HG02798 (cell line): Measurements from ENCODE around the gene FAT4.
A peak's percentile ranks its signal among the peaks of the same experiment; 100 is the strongest.

ENCODE experiments used
- ATAC-seq: cut with Tn5 transposase; IDR thresholded peaks from one replicate; pipeline ENCODE4 v1.9.1; 2021; ENCODE audit warnings: mild to moderate bottlenecking; ENCODE audit not compliant: unreplicated experiment, poor library complexity

Gene FAT4, protein sequence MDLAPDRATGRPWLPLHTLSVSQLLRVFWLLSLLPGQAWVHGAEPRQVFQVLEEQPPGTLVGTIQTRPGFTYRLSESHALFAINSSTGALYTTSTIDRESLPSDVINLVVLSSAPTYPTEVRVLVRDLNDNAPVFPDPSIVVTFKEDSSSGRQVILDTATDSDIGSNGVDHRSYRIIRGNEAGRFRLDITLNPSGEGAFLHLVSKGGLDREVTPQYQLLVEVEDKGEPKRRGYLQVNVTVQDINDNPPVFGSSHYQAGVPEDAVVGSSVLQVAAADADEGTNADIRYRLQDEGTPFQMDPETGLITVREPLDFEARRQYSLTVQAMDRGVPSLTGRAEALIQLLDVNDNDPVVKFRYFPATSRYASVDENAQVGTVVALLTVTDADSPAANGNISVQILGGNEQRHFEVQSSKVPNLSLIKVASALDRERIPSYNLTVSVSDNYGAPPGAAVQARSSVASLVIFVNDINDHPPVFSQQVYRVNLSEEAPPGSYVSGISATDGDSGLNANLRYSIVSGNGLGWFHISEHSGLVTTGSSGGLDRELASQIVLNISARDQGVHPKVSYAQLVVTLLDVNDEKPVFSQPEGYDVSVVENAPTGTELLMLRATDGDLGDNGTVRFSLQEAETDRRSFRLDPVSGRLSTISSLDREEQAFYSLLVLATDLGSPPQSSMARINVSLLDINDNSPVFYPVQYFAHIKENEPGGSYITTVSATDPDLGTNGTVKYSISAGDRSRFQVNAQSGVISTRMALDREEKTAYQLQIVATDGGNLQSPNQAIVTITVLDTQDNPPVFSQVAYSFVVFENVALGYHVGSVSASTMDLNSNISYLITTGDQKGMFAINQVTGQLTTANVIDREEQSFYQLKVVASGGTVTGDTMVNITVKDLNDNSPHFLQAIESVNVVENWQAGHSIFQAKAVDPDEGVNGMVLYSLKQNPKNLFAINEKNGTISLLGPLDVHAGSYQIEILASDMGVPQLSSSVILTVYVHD (N-terminal part only)

GRCh38 chr4:125314676-125315575, at the start of gene FAT4:
FAT4 (plus strand) TSS chr4:125314955; CDS start chr4:125316412, 1,457 bp downstream.
- ATAC-seq = peak; percentile 83

DNA sequence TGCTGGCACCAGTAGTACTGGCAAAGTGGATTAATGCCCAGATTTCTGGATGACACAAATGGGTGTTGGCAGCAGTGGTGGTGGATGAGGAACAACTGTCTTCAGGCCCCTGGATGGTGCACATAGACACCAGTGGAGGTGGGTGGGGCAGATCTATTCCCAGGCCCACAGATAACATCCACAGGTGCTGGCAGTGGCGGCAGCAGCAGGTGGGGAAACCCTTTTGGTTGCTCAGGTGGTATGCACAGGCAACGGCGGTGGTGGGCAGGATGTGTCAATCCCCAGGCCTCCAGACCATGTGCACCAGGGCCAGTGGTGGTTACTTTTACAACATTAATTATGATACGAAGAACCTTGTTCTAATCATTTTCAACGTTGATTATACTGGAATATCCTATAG, 48.9 kb upstream of the FAT4 start:
- ATAC-seq = no peak

DNA sequence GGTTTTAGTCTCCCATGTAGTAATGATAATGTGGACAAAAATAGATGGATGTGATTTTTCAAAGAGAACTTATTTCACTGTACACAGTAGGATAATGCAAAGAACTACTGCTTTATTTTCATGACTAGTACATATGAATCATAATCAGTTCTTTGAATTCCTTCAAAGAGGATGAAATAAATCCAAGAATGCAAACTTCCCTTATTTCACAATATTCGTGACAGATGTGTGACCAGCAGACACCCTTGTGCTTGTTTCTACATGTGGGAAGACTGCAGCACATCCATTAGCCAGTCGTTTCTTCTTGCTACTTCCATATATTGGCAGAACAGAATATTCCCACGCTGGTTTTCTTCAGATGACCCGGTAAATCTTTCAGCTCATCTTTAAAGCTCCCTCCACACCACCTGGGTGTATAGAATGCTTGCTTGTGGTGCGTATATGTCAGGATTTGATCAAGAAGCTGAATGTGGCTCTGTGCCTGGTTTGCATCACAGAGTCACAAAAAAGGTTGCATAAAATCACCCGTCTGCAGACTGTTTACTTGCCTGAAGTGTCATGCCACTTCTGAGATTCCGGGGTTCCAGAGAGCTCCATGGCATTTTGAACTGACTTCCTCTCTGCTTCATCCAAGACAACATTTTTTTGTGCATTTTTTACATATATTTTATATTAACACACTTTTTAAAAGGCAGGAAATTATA, 47.7 kb upstream of the FAT4 start:
- ATAC-seq = no peak

- ATAC-seq = no peak
Measured at GRCh38 chr4:125267630-125268029, 47.1 kb upstream of the FAT4 start.

DNA sequence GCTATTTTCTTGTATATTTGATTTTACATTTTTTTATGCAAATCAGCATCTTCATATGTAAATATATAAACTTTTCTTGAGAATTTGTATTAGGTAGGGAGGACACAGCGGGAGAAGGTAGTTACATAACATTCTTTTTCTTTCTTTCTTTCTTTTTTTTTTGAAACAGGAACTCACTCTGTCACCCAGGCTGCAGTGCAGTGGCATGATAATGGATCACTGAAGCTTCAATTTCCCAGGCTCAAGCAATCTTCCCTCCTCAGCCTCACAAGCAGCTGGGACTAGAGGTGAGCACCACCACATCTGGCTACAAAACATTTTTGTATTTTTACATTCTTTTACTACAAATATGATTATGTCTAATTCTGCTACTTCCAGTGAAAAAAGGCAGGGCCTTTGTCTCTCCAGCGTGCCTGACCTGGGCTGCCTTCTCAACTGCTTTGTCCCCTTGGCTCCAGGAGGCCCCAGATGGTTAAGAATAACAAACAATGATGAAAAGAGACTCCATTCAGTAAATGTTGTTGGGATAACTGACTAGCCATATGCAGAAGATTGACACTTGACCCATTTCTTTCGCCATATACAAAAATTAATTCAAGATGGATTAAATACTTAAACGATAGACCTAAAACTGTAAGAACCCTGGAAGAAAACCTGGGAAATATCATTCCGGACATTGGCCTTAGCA, 46.5 kb upstream of the FAT4 start:
- ATAC-seq = no peak

- ATAC-seq = no peak
Measured at GRCh38 chr4:125276811-125277210, 37.9 kb upstream of the FAT4 start.

GRCh38 chr4:125277790-125278189, 37.0 kb upstream of the FAT4 start:
- ATAC-seq = no peak

DNA sequence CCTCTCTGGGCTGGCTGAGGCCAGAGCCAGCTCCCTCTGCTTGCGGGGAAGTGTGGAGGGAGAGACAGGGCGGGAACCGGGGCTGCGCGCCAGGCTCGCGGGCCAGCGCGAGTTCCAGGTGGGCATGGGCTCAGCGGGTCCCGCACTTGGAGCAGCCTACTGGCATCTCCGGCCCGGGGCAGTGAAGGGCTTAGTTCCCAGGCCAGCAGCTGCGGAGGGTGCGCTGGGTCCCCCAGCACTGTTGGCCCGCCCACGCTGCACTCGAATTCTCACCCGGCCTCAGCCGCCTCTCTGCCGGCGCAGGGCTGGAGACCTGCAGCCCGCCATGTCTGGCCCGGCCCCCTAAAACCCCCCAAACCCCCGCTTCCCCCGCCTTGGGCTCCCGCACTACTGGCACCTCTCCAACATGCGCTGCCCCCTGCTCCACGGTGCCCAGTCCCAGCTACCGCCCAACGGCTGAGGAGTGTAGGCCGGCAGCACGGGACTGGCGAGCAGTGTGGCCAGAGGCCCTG, 33.8 kb upstream of the FAT4 start:
- no peak for ATAC-seq

GRCh38 chr4:125283707-125284279, 31.0 kb upstream of the FAT4 start:
- peak; percentile 57 for ATAC-seq

DNA sequence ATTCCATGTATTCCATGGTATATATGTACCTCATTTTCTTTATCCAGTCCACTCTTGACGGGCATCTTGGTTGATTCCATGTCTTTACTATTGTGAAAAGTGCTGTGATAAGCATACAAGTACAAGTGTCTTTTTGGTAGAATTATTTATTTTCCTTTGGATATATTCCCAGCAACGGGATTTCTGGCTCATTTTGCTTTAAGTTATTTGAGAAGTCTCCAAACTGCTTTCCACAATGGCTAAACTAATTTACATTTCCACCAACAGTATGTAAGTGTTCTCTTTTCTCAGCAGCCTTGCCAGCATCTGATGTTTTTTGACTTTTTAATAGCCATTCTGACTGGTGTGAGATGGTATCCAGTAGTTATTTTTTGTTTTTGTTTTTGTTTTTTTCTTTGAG, 17.6 kb upstream of the FAT4 start:
- no peak for ATAC-seq

- ATAC-seq = no peak
Measured at GRCh38 chr4:125303058-125303457, 11.7 kb upstream of the FAT4 start.

- ATAC-seq = no peak
Measured at GRCh38 chr4:125303821-125304220, 10.9 kb upstream of the FAT4 start.

DNA sequence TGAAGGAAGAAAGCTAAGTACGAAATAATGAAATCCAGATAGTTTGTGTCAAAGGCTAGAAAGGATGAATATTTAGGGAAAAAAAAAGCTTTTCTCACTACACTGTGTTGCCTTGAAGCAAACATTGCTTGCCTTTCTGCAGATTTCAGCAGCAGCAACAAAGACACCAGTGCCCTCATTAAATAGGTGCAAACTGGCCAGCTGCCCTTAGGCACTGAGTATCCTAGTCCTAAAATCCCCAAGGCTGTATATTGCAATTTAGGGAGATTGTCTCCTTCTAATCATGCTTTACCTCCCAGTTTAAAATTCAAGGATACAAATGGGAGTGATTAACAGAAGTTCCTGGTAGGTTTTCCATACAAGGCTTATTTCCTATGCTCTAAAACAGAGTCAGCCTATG, 8.6 kb upstream of the FAT4 start:
- no peak for ATAC-seq

GRCh38 chr4:125306533-125306932, 8.2 kb upstream of the FAT4 start:
- ATAC-seq = no peak

- ATAC-seq = no peak
Measured at GRCh38 chr4:125311503-125311902, 3.3 kb upstream of the FAT4 start.

GRCh38 chr4:125313497-125313896, 1.3 kb upstream of the FAT4 start:
- peak; percentile 56 for ATAC-seq

DNA sequence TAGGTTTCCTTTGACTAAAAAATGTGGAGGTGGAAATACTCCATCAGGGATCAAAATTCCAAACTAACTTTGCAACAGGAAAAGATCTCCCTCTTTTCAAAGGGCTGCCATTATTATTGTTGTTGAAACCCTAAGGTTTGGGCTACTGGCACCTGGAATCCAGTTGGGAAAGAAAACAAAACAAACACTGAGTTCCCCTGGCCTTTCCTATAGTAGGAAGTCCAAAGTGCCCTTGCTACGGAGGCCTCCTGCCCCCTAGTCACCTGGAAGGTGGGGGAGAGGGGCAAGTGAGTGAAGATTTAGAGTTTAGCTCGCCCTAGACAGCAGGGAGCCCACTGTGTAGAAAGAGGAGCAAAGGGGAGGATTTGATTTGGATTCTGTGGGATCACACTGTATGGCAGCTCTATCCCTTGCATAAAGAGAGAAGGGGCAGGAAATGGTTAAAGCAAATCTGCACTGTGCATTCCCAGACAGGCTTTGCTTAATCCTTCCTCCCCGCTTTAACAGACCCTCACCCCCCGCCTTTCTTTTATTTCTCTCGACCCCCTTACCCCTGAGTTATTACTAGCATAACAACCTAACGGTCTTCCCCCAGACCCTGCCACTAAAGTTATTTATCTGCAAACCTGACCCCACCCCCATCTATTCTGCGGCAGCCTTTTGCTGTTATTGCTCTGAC, 627 bp upstream of the FAT4 start:
- no peak for ATAC-seq
